Osteoblast (primary cell): ENCODE results near the gene UCP3. TPM values are rescaled to one million over a fixed set of nuclear protein-coding genes. Genes with fewer than 3 reads are reported as not detected.

Source experiments
- DNase-seq: peaks from one replicate; pipeline ENCODE4 v3.0.0; 2011; ENCODE audit warnings: low spot score, mixed read lengths; ENCODE audit not compliant: insufficient read length; ENCODE audit errors: missing footprints
- H2AFZ ChIP-seq: 2 replicates; pipeline ENCODE4 v1.6.0; 2011; ENCODE audit warnings: mild to moderate bottlenecking, low read length
- H3K27ac ChIP-seq: 2 replicates; pipeline ENCODE4 v1.5.1; 2011; ENCODE audit warnings: mild to moderate bottlenecking, low read depth, low read length, moderate library complexity
- H3K27me3 ChIP-seq: 2 replicates; pipeline ENCODE4 v1.6.0; 2012; ENCODE audit warnings: mild to moderate bottlenecking, control low read depth, inconsistent platforms, low read length, moderate library complexity; ENCODE audit not compliant: insufficient read depth
- H3K36me3 ChIP-seq: 2 replicates; pipeline ENCODE4 v1.5.1; 2011; ENCODE audit warnings: mild to moderate bottlenecking, low read length, control low read depth, moderate library complexity; ENCODE audit not compliant: insufficient read depth
- H3K4me1 ChIP-seq: 2 replicates; pipeline ENCODE4 v1.5.1; 2011; ENCODE audit warnings: mild to moderate bottlenecking, low read length, control low read depth, moderate library complexity; ENCODE audit not compliant: insufficient read depth
- H3K4me2 ChIP-seq: 2 replicates; pipeline ENCODE4 v1.6.0; 2011; ENCODE audit warnings: mild to moderate bottlenecking, low read length; ENCODE audit not compliant: insufficient read depth
- H3K4me3 ChIP-seq: fragments of 200-600 bp; sonication (generic); 3 replicates; pipeline ENCODE4 v1.5.1; 2012; ENCODE audit warnings: mild to moderate bottlenecking, low read length, inconsistent platforms; ENCODE audit not compliant: insufficient read depth
- H3K79me2 ChIP-seq: 2 replicates; pipeline ENCODE4 v1.6.0; 2012; ENCODE audit warnings: mild to moderate bottlenecking, low read length, control low read depth, inconsistent platforms; ENCODE audit not compliant: insufficient read depth
- H3K9me3 ChIP-seq: 2 replicates; pipeline ENCODE4 v1.5.1; 2011; ENCODE audit warnings: low read depth, low read length, control low read depth
- H4K20me1 ChIP-seq: 2 replicates; pipeline ENCODE4 v1.6.0; 2012; ENCODE audit warnings: mild to moderate bottlenecking, low read length, control low read depth; ENCODE audit not compliant: insufficient read depth
- total RNA-seq: library from RNA; depleted of rRNA; stranded (reverse); fragments of >200 nt; gene quantifications from 2 replicates; pipeline ENCODE4 v1.2.3, GENCODE V29; 2012
- TF ChIP-seq, protein P1 (sequence below): IDR thresholded peaks from 2 replicates; pipeline ENCODE4 v1.5.1; 2011; ENCODE audit warnings: mild to moderate bottlenecking, low read depth, low read length, moderate library complexity; ENCODE audit errors: extremely low read depth

Gene UCP3
- total RNA-seq, 1 donor: under 0.01 TPM

DNA sequence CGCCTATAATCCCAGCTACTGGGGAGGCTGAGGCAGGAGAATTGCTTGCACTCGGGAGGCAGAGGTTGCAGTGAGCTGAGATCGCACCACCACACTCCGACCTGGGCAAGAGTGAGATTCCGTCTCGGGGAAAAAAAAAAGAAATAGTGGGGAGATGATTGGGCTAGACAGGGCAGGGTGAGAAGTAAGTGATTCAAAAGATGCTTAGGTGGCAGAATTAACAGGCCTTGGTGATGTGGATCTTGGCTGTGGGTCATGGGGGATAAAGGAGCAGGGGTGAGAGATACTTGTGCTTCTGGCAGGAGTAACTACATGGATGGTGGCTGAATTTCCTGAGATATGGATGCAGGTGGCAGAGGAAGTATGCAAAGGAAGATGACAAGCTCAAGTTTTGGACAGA is 13.1 kb upstream of the UCP3 start:
- DNase-seq: no peak
- no peaks in the 10 kb centered on the region for H3K79me2 ChIP-seq
- no peaks in the 10 kb centered on the region for H4K20me1 ChIP-seq
- no peak overlapping the region for H3K4me2 ChIP-seq
- H3K4me1 ChIP-seq: peaks cover 50% of the 10 kb centered on the region
- H3K4me3 ChIP-seq: no peak overlapping the region
- no peaks in the 10 kb centered on the region for H3K36me3 ChIP-seq
- H3K9me3 ChIP-seq: no peaks in the 10 kb centered on the region
- H3K27ac ChIP-seq: no peak overlapping the region
- no peaks in the 10 kb centered on the region for H3K27me3 ChIP-seq
- TF ChIP-seq, protein P1, sequence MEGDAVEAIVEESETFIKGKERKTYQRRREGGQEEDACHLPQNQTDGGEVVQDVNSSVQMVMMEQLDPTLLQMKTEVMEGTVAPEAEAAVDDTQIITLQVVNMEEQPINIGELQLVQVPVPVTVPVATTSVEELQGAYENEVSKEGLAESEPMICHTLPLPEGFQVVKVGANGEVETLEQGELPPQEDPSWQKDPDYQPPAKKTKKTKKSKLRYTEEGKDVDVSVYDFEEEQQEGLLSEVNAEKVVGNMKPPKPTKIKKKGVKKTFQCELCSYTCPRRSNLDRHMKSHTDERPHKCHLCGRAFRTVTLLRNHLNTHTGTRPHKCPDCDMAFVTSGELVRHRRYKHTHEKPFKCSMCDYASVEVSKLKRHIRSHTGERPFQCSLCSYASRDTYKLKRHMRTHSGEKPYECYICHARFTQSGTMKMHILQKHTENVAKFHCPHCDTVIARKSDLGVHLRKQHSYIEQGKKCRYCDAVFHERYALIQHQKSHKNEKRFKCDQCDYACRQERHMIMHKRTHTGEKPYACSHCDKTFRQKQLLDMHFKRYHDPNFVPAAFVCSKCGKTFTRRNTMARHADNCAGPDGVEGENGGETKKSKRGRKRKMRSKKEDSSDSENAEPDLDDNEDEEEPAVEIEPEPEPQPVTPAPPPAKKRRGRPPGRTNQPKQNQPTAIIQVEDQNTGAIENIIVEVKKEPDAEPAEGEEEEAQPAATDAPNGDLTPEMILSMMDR: no peak
- no peak overlapping the region for H2AFZ ChIP-seq

DNA sequence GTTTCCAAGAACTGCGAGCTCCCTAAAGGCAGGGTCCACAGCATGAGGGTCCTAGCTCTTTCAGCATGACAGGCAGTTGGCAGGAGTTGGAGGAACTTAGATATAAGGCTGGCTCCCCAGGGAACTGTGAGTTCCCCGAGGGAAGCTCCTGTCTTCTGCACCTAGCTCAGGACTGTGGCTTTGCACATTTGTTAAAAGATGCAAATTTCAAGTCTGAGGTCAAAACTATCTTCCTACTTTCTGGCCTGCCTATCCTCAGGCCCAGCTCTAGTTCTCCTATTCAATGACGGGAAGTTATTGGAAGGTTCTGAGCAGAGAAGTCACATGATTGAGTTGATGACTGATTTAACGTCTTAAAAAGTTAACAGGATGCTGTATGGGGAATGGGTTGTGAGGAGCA is 11.7 kb upstream of the UCP3 start:
- peaks cover 36% of the 10 kb centered on the region for H3K4me1 ChIP-seq
- TF ChIP-seq, protein P1: no peak
- no peaks in the 10 kb centered on the region for H3K27me3 ChIP-seq
- no peaks in the 10 kb centered on the region for H4K20me1 ChIP-seq
- no peaks in the 10 kb centered on the region for H3K9me3 ChIP-seq
- H3K4me2 ChIP-seq: no peak overlapping the region
- no peaks in the 10 kb centered on the region for H3K79me2 ChIP-seq
- no peak overlapping the region for H2AFZ ChIP-seq
- DNase-seq: no peak
- H3K4me3 ChIP-seq: no peak overlapping the region
- H3K36me3 ChIP-seq: no peaks in the 10 kb centered on the region
- peak overlapping the region; percentile 68 for H3K27ac ChIP-seq

DNA sequence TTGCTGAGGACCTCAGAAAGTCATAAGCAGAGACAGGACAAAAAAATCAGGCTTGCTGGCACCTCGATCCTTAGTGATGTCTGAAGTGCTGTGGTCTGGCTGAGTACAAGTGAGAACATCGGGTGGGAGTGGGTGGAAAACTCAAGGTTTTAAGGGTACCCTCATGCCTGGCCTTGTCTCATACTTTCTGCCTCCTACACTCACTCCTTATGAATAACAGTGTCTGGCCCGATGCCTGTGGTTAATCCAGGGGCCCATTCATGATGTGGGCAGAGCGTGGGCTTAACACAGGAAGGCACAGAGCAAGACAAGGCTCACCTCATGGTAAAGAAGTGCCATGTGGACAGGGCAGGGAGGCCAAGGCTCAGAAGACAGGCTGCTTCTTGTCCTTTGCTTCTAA is 11.0 kb upstream of the UCP3 start:
- Histone ChIP-seq H3K79me2 (no peaks in the 10 kb centered on the region), H2AFZ (peak overlapping the region; percentile 62), H3K4me1 (peaks cover 30% of the 10 kb centered on the region), H3K4me3 (no peak overlapping the region), H3K9me3 (no peaks in the 10 kb centered on the region), H4K20me1 (no peaks in the 10 kb centered on the region), H3K27me3 (no peaks in the 10 kb centered on the region), H3K36me3 (no peaks in the 10 kb centered on the region), H3K4me2 (peak overlapping the region; percentile 7), H3K27ac (peak overlapping the region; percentile 68)
- no peak for DNase-seq
- TF ChIP-seq, protein P1: no peak

DNA sequence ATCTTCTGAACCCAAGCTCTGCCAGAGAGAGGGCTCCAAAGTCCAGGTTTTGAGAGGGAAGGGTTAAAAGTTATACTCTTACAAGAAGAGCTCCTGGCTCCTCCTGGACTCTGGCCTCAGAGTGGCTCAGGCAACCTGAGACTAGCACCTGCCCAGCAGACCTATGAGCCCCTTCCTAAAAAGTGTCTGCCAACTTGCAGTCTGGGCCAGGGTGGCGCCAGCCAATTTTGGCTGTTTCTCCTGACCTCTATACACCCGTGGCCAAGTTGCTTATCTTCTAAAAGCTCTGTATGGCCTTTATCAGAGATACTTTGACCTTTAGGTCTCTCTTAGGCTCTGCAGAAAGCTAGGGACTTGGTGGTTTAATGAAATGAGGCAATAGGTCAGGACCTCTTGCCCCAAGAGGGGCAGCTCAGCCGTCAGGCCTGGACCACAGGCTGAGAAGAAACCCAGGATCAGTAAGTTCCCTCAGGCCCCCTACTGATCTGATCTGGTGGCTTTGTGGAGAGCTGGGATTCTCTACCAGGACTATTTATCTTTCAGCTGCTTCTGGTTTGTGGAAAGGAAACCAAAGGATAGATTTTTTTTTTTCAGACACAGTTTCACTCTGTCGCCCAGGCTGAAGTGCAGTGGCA is 10.3 kb upstream of the UCP3 start:
- Histone ChIP-seq H3K36me3 (no peaks in the 10 kb centered on the region), H3K79me2 (no peaks in the 10 kb centered on the region), H3K27me3 (no peaks in the 10 kb centered on the region), H4K20me1 (no peaks in the 10 kb centered on the region), H3K9me3 (no peaks in the 10 kb centered on the region), H3K4me1 (peaks cover 26% of the 10 kb centered on the region), H3K27ac (peak overlapping the region; percentile 68), H2AFZ (no peak overlapping the region), H3K4me2 (peak overlapping the region; percentile 59), H3K4me3 (no peak overlapping the region)
- DNase-seq: no peak
- TF ChIP-seq, protein P1: no peak
